Measurements from ENCODE around the gene P2RY2. TPM values are rescaled to one million over a fixed set of nuclear protein-coding genes. Genes with fewer than 3 reads are reported as not detected.

Gene P2RY2
- polyA plus RNA-seq, 1 donor from 2014 or later, result not detected

- no peaks in the 10 kb centered on the region for H4K20me1 ChIP-seq (ENCODE audit: insufficient read depth)
- H3K4me3 ChIP-seq (ENCODE audit: low read length), result no peak overlapping the region
- H2AFZ ChIP-seq (ENCODE audit: low read depth, low read length), result no peak overlapping the region
- no peak overlapping the region for H3K4me2 ChIP-seq (ENCODE audit: low read length)
- no peak overlapping the region for H3K9ac ChIP-seq (ENCODE audit: low read length)
- no peaks in the 10 kb centered on the region for H3K9me2 ChIP-seq (ENCODE audit: insufficient read depth, low read length)
- no peak for TF ChIP-seq RAD21 (conservative IDR thresholded peaks at IDR 0.05)
- no peak for TF ChIP-seq MXI1 (conservative IDR thresholded peaks at IDR 0.05; ENCODE audit: poor library complexity, severe bottlenecking)
- TF ChIP-seq REST (IDR thresholded peaks at IDR 0.05; ENCODE audit: borderline replicate concordance), result no peak
- no peak for TF ChIP-seq CTCF (IDR thresholded peaks at IDR 0.05; ENCODE audit: poor library complexity, severe bottlenecking)
- no peak for TF ChIP-seq TAF1 (IDR thresholded peaks at IDR 0.05; ENCODE audit: low read depth)
- TF ChIP-seq POLR2AphosphoS5 (IDR thresholded peaks at IDR 0.05), result no peak
- no peak for TF ChIP-seq EP300 (conservative IDR thresholded peaks at IDR 0.05; ENCODE audit: poor library complexity, severe bottlenecking)
- TF ChIP-seq SMC3 (conservative IDR thresholded peaks at IDR 0.05; ENCODE audit: poor library complexity), result no peak
- no peak for TF ChIP-seq EZH2 (IDR thresholded peaks at IDR 0.05; ENCODE audit: borderline replicate concordance, insufficient read depth, low read length, poor library complexity, severe bottlenecking)
- no peaks in the 10 kb centered on the region for H3K9me3 ChIP-seq (ENCODE audit: low read length)
- H3F3A ChIP-seq (ENCODE audit: insufficient read depth, low read length, poor library complexity, severe bottlenecking), result no peaks in the 10 kb centered on the region
- H3K79me2 ChIP-seq (replicated peaks; ENCODE audit: insufficient read depth, low read length), result no peaks in the 10 kb centered on the region
- H3K36me3 ChIP-seq (ENCODE audit: insufficient read depth, low read length), result no peaks in the 10 kb centered on the region
- no peaks in the 10 kb centered on the region for H3K27me3 ChIP-seq (ENCODE audit: insufficient read depth, low read depth, low read length)
- H3K27ac ChIP-seq (ENCODE audit: low read length), result no peak overlapping the region
Observed at GRCh38 chr11:73189315-73189714, 28.8 kb upstream of the P2RY2 start.

- TF ChIP-seq POLR2AphosphoS5 (IDR thresholded peaks at IDR 0.05) (no peak), TAF1 (IDR thresholded peaks at IDR 0.05; ENCODE audit: low read depth) (no peak), RAD21 (conservative IDR thresholded peaks at IDR 0.05) (no peak), SMC3 (conservative IDR thresholded peaks at IDR 0.05; ENCODE audit: poor library complexity) (no peak), EZH2 (IDR thresholded peaks at IDR 0.05; ENCODE audit: borderline replicate concordance, insufficient read depth, low read length, poor library complexity, severe bottlenecking) (no peak), CTCF (IDR thresholded peaks at IDR 0.05; ENCODE audit: poor library complexity, severe bottlenecking) (no peak), EP300 (conservative IDR thresholded peaks at IDR 0.05; ENCODE audit: poor library complexity, severe bottlenecking) (no peak), MXI1 (conservative IDR thresholded peaks at IDR 0.05; ENCODE audit: poor library complexity, severe bottlenecking) (no peak), REST (IDR thresholded peaks at IDR 0.05; ENCODE audit: borderline replicate concordance) (no peak)
- no peaks in the 10 kb centered on the region for H3K9me3 ChIP-seq (ENCODE audit: low read length)
- no peak overlapping the region for H3K4me2 ChIP-seq (ENCODE audit: low read length)
- H3K79me2 ChIP-seq (replicated peaks; ENCODE audit: insufficient read depth, low read length), result no peaks in the 10 kb centered on the region
- H3F3A ChIP-seq (ENCODE audit: insufficient read depth, low read length, poor library complexity, severe bottlenecking), result no peaks in the 10 kb centered on the region
- no peak overlapping the region for H3K27ac ChIP-seq (ENCODE audit: low read length)
- H3K36me3 ChIP-seq (ENCODE audit: insufficient read depth, low read length), result no peaks in the 10 kb centered on the region
- no peak overlapping the region for H3K9ac ChIP-seq (ENCODE audit: low read length)
- no peak overlapping the region for H3K4me3 ChIP-seq (ENCODE audit: low read length)
- no peaks in the 10 kb centered on the region for H3K9me2 ChIP-seq (ENCODE audit: insufficient read depth, low read length)
- no peaks in the 10 kb centered on the region for H3K27me3 ChIP-seq (ENCODE audit: insufficient read depth, low read depth, low read length)
- H2AFZ ChIP-seq (ENCODE audit: low read depth, low read length), result no peak overlapping the region
- no peaks in the 10 kb centered on the region for H4K20me1 ChIP-seq (ENCODE audit: insufficient read depth)
Observed at GRCh38 chr11:73189723-73190556, 28.1 kb upstream of the P2RY2 start.
